HUES48 (cell line): ENCODE measurements around the gene SOX15.
"Not testable (repeated sequence)": the region's sequence is repeated elsewhere in the genome, so short reads cannot be mapped to it uniquely, and the experiment has no call there.

Experiments used
- H3K27ac ChIP-seq: one replicate; pipeline ENCODE4 v1.7.0; 2013; ENCODE audit warnings: low read depth, low read length, inconsistent platforms
- H3K27me3 ChIP-seq: 2 replicates; pipeline ENCODE4 v1.6.1; 2013; ENCODE audit warnings: mild to moderate bottlenecking, low read length; ENCODE audit not compliant: control insufficient read depth, insufficient read depth
- H3K36me3 ChIP-seq: 2 replicates; pipeline ENCODE4 v1.6.1; 2013; ENCODE audit warnings: low read length; ENCODE audit not compliant: control insufficient read depth, insufficient read depth
- H3K4me1 ChIP-seq: 2 replicates; pipeline ENCODE4 v1.6.1; 2013; ENCODE audit warnings: mild to moderate bottlenecking, low read length; ENCODE audit not compliant: control insufficient read depth, insufficient read depth
- H3K4me3 ChIP-seq: 2 replicates; pipeline ENCODE4 v1.5.1; 2013; ENCODE audit warnings: mild to moderate bottlenecking, low read depth, low read length
- H3K9ac ChIP-seq: 2 replicates; pipeline ENCODE4 v1.6.1; 2013; ENCODE audit warnings: mild to moderate bottlenecking, low read depth, low read length, moderate library complexity
- H3K9me3 ChIP-seq: 2 replicates; pipeline ENCODE4 v1.6.1; 2013; ENCODE audit warnings: low read length; ENCODE audit not compliant: control insufficient read depth, insufficient read depth

Gene SOX15

GRCh38 chr17:7625749-7626148 lies 35.9 kb upstream of the SOX15 start:
- not testable (repeated sequence) for H3K4me3 ChIP-seq, H3K27ac ChIP-seq, H3K27me3 ChIP-seq, H3K4me1 ChIP-seq, H3K9ac ChIP-seq, H3K36me3 ChIP-seq, H3K9me3 ChIP-seq

- no peaks in the 10 kb centered on the region for H3K27me3 ChIP-seq
- H3K4me1 ChIP-seq = peaks cover 6% of the 10 kb centered on the region; the same call in 1 of the 2 replicates
- no peaks in the 10 kb centered on the region for H3K36me3 ChIP-seq
- H3K27ac ChIP-seq = no peak overlapping the region
- no peaks in the 10 kb centered on the region for H3K9me3 ChIP-seq
- no peak overlapping the region for H3K4me3 ChIP-seq
- no peak overlapping the region for H3K9ac ChIP-seq
Observed at GRCh38 chr17:7623661-7624060, 33.8 kb upstream of the SOX15 start.

GRCh38 chr17:7620835-7621234 lies 30.9 kb upstream of the SOX15 start:
- H3K9me3 ChIP-seq = no peaks in the 10 kb centered on the region
- H3K9ac ChIP-seq = no peak overlapping the region
- no peaks in the 10 kb centered on the region for H3K27me3 ChIP-seq
- H3K4me1 ChIP-seq = no peaks in the 10 kb centered on the region
- no peaks in the 10 kb centered on the region for H3K36me3 ChIP-seq
- no peak overlapping the region for H3K27ac ChIP-seq
- H3K4me3 ChIP-seq = no peak overlapping the region

DNA sequence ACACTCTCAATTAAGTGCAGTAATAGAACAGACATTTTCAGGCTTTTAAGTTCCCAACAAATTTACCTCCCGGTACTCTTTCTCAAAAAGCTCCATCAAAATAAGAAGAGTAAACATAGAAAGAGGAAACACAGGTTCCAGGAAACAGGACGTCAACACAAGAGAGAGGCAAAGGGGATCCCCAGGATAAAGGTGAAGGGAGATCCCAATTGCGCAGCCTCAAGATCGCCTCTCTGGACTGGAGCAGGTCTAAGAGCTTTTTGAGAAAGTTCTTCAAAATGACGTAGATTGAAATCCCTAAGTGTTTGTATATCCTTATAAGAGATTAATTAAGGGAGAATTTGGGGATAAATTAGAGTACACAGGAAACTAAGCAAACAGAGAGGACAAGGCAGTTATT lies 28.7 kb upstream of the SOX15 start:
- H3K4me1 ChIP-seq = peaks cover 4% of the 10 kb centered on the region; the same call in 1 of the 2 replicates

DNA sequence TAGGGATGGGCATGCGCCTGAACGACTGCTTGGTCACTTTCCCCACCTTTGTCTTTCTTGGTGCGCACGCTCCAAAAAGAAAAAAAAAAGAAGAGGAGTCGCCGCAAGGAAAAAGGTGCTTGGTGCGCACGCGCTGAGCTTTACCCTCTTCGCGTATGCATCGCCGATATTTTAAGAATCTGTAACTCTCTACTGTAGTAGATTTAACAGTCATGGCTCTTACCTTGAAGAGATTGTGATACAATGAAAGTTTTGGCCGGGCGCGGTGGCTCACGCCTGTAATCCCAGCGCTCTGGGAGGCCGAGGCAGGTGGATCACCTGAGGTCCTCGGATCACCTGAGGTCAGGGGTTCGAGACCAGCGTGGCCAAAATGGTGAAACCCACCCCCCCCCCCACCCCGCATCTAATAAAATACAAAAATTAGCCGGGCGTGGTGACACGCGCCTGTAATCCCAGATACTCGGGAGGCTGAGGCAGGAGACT lies 25.4 kb upstream of the SOX15 start:
- no peaks in the 10 kb centered on the region for H3K9me3 ChIP-seq
- H3K36me3 ChIP-seq = peaks cover 19% of the 10 kb centered on the region
- peak overlapping the region; percentile 58 for H3K4me3 ChIP-seq
- H3K27ac ChIP-seq = peak overlapping the region; percentile 80
- H3K9ac ChIP-seq = peak overlapping the region; percentile 62
- peaks cover 18% of the 10 kb centered on the region for H3K4me1 ChIP-seq
- H3K27me3 ChIP-seq = no peaks in the 10 kb centered on the region

More for the DNA sequence above, 28.7 kb upstream of the SOX15 start:
- no peaks in the 10 kb centered on the region for H3K9me3 ChIP-seq
- H3K9ac ChIP-seq = no peak overlapping the region
- no peak overlapping the region for H3K4me3 ChIP-seq
- no peak overlapping the region for H3K27ac ChIP-seq
- H3K36me3 ChIP-seq = no peaks in the 10 kb centered on the region
- no peaks in the 10 kb centered on the region for H3K27me3 ChIP-seq

DNA sequence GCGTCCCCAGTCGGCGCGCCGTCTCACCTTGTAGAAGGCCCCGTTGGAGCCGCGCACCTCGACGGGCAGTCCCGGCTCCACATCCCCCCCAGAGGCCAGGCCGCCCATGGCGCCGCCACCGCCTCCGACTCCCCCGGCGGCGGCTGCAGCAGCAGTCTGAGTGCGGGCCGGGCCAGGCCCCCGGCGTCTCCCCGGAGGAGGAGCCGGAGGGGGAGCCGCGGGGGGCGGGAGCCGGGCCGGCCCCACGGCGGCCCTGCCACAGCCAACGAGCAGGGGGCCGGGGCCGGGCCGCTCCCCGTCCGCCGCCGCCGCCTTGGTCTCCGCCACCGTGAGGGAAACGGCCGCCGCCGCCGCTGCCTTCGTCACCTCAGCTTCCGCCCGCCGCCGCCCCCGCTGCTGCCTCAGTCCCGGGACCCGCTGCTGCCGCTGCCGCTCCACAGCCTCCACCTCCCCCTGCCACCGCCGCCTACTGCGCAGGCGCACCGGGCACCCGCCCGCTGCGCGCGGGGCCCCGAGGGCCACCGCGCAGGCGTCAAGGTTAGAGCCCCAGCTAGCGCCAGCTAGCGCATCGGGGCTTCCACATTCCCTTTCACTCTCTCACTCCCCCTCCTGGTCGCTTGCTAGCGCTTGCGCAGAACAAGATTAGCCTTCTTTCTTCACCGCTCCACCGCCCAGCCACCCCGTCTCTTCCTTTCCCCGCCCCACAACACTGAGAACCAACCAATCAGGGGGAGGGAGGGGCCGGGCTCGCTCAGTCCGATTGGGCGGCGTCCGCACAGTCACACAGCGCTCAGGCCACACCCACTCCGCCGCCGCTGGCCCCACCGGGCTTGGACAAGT lies 24.8 kb upstream of the SOX15 start, which contains the start of gene FXR2:
FXR2 (minus strand) TSS at position 473 of the 840 bp plus-strand sequence; CDS start at position 108, 365 bp downstream.
- Histone ChIP-seq H3K9me3 (no peaks in the 10 kb centered on the region), H3K27ac (peak within 1 kb of the TSS; percentile 86), H3K4me3 (peak within 1 kb of the TSS; percentile 90), H3K36me3 (peaks cover 20% of the 10 kb centered on the region), H3K4me1 (peaks cover 18% of the 10 kb centered on the region), H3K9ac (peak within 1 kb of the TSS; percentile 74), H3K27me3 (no peaks in the 10 kb centered on the region)

- peak overlapping the region; percentile 90 for H3K4me3 ChIP-seq
- peaks cover 18% of the 10 kb centered on the region for H3K4me1 ChIP-seq
- peaks cover 20% of the 10 kb centered on the region for H3K36me3 ChIP-seq
- H3K27ac ChIP-seq = peak overlapping the region; percentile 86
- H3K9ac ChIP-seq = peak overlapping the region; percentile 74
- H3K9me3 ChIP-seq = no peaks in the 10 kb centered on the region
- H3K27me3 ChIP-seq = no peaks in the 10 kb centered on the region
Observed at GRCh38 chr17:7613769-7614424, 24.0 kb upstream of the SOX15 start.

DNA sequence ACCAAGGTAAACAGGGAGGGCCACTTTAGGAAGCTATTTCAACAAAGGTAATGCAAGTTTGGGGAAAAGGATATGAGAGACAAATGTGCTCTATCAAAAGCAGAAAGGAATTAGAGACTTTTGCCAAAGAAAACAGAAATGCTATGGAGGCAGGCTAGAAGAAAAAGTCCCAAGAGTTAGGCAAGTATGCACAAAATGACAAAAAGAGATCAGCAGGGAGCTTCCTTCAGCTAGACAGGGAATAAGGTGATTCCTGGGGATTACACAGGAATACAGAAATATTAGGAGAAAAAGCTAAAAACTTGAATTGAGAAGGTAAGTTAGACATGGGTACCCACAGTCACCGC lies 22.4 kb upstream of the SOX15 start:
- no peaks in the 10 kb centered on the region for H3K27me3 ChIP-seq
- no peak overlapping the region for H3K4me3 ChIP-seq
- no peak overlapping the region for H3K9ac ChIP-seq
- no peaks in the 10 kb centered on the region for H3K9me3 ChIP-seq
- H3K36me3 ChIP-seq = peaks cover 22% of the 10 kb centered on the region
- peaks cover 18% of the 10 kb centered on the region for H3K4me1 ChIP-seq
- no peak overlapping the region for H3K27ac ChIP-seq

DNA sequence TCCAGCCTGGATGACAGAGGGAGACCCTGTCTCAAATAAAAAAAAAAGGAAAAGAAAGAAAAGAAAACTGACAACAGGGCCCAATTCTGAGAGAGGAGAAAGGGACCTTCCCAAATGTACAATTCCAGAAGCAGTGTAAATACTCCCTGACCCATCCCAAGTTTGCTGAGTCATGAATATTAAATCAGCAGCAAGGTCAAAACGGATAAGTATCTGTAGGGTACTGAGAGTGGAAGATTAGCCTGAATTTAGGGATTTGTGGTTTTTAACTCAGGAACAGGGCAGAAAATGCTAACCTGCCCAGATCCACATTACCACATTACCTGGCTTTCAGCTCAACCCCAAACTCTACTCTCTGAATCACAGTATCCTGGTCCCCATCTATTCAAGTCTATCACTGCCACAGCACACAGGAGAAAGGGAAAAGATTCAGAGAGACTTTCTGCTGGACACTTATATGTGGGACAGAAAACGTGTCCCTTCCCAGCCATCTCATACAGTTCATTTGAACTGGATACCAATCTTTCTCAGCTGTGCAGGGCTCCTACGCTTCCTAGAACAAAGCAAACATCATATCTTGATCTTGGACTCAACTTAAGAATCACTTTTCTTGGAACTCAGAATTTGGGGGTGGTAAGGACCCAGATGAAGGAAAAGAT lies 21.9 kb upstream of the SOX15 start:
- Histone ChIP-seq H3K27me3 (no peaks in the 10 kb centered on the region), H3K4me3 (no peak overlapping the region), H3K9me3 (no peaks in the 10 kb centered on the region), H3K4me1 (peaks cover 18% of the 10 kb centered on the region), H3K36me3 (peaks cover 22% of the 10 kb centered on the region), H3K9ac (no peak overlapping the region), H3K27ac (no peak overlapping the region)

GRCh38 chr17:7610641-7611040 lies 20.7 kb upstream of the SOX15 start:
- no peak overlapping the region for H3K27ac ChIP-seq
- H3K27me3 ChIP-seq = no peaks in the 10 kb centered on the region
- peaks cover 18% of the 10 kb centered on the region for H3K4me1 ChIP-seq
- no peak overlapping the region for H3K9ac ChIP-seq
- H3K36me3 ChIP-seq = peaks cover 34% of the 10 kb centered on the region
- H3K9me3 ChIP-seq = no peaks in the 10 kb centered on the region
- H3K4me3 ChIP-seq = no peak overlapping the region

DNA sequence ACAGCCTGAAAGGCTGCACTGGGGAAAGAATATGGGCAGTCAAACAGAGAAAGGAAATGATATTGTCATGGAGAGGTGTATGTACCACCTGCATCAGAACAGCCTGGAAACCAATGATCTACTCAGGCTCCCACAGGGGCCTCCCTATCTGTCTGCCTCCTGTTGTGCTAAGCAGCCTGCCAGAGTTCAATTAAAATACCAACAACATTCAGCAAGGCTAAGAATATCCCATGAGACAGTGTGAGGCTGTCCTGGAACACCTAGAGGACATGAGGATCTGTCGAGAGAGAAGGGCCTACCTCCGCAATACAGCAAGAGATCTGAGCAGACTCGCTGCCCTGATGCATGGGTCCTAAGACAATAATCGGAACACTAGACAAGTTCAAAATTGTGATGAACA lies 16.4 kb upstream of the SOX15 start:
- H3K27me3 ChIP-seq = no peaks in the 10 kb centered on the region
- H3K36me3 ChIP-seq = peaks cover 56% of the 10 kb centered on the region
- no peak overlapping the region for H3K27ac ChIP-seq
- no peaks in the 10 kb centered on the region for H3K9me3 ChIP-seq
- no peak overlapping the region for H3K4me3 ChIP-seq
- no peaks in the 10 kb centered on the region for H3K4me1 ChIP-seq
- H3K9ac ChIP-seq = no peak overlapping the region
